GM18499 (cell line): ENCODE results near the gene DPYSL4.

ENCODE experiments used
- ATAC-seq: cut with Tn5 transposase; IDR thresholded peaks from one replicate; pipeline ENCODE4 v1.9.1; 2021; ENCODE audit warnings: moderate number of reproducible peaks; ENCODE audit not compliant: insufficient read depth, unreplicated experiment

The DPYSL4 gene

DNA sequence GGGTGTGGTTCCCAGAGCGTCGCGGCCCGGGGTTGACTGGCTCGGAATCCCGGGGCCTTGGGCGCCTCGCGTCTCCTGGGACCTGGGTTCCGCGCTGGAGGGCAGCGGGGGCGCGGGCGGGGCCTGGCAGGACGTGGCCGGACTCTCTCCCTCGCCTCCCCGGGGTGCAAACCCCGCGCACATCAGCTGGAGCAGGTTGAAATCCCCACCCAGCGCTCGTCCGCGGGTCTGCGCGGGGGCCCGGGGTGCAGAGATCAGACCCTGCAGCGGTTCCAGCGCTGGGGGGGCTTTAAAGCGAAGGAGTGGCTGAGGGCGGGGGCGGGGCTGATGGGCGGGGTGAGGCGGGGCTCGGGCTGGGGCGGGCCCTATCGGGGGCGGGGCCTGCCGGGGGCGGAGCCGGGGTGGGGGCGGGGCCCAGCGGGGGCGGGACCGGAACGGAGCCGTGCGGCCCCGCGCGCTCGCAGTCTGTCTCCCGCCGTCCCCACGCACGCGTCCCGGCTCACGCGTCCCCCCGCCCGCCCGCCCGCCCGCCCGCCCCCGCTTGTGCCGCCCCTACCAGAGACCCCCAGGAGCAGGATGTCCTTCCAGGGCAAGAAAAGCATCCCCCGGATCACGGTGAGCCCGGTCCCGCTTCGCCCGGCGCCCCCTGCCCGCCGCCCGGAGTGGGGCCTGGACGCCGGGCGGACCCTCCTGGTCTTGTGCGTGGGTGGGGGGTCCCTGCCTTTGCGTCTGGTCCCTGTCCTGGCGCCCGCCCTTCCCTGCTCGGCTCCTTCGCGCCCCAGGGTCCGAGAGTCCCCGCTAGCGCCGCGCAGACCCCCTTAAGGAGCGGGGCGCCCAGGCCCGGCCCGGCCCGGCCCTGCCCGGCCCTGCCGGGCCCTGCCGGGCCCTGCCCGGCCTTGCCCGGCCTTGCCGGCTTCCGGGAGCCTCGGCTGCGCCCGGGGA is at the start of gene DPYSL4:
TSS of gene DPYSL4 (plus strand) at position 461 of the 942 bp plus-strand sequence. CDS start at position 577, 116 bp downstream.
- no peak for ATAC-seq

GRCh38 chr10:132137111-132138072 is 49.4 kb upstream of the DPYSL4 start:
- no peak for ATAC-seq

- ATAC-seq = no peak
These were observed 48.6 kb upstream of the DPYSL4 start for GRCh38 chr10:132138133-132138532.

- ATAC-seq = no peak
These were observed 48.2 kb upstream of the DPYSL4 start for GRCh38 chr10:132138596-132138995.

DNA sequence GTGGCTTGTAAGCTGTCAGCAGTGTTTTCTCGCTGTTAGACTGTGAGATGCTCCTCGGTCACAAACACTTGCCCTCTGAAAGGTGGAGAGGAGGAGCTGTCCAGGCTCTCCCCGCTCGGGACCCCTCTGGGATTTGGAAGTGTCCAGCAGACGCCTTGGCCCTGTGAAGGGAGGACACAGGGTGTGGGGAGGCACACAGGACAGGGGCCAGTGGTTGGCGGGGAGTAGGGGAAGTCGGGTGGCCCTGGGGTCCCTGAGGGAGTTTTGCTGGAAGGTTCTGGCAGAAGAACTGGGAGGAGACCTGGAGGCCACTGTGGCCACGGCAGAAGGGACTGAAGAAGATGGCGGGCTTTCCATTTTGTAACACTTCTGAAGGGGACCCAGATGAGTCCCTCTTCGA is 47.2 kb upstream of the DPYSL4 start:
- ATAC-seq = no peak

GRCh38 chr10:132140167-132140925 is 46.4 kb upstream of the DPYSL4 start:
- ATAC-seq = no peak

DNA sequence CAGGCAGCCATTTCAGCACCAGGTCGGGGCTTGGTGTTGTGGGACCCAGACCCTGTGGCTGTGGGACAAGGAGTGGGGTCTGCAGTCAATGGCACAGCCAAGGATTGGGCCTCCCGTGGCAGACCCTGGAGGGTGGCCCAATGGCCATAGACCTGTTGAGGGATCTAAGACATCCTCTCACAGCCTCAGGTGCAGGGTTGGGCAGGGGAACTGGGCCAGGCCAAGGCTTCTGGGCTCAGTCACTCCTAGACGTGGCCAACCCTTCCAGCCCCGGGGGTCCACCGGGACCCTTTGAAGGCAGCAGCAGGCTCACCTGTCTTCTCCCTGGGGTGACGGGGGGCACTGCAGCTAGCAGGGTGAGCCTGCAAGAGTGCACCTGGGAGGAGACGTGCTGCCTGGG is 45.7 kb upstream of the DPYSL4 start:
- ATAC-seq = no peak

GRCh38 chr10:132141526-132142395 is 45.0 kb upstream of the DPYSL4 start:
- no peak for ATAC-seq

DNA sequence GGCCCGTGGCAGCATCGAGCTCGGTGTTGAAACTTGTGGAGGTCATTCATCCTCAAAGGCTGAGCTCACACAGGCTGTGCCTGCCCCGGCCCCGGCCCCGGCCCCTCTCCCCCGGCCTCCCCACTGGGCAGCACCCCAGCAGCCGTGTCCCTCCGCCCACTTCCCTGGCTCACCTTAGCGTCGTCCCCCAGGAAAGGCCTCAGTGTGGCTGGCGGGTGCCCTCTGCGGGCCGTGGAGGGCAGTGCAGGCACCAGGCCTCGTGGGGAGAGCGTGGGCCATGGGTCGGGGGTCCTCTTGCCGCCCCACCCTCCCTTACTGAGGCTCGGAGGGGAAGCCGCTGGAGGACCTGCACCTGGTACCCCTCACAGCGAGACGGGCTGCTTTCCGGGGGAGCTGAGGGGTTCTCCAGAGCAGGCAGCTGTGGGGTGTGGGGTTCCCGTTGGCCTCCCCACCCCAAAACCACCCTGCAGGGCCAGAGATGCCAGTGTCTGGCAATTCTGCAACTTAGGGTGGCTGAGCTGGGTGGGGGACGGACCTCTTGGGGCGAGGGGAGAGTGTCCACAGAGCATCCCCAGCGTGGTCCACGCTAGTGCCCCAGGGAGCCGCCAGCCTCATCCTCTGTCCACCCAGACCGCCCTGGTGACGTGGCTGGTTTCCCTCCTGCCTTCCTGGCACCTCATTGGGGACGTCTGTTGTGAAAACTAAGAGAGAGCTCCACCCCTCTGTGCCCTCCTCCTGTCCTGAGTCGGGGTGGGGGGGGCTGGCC is 44.2 kb upstream of the DPYSL4 start:
- no peak for ATAC-seq

DNA sequence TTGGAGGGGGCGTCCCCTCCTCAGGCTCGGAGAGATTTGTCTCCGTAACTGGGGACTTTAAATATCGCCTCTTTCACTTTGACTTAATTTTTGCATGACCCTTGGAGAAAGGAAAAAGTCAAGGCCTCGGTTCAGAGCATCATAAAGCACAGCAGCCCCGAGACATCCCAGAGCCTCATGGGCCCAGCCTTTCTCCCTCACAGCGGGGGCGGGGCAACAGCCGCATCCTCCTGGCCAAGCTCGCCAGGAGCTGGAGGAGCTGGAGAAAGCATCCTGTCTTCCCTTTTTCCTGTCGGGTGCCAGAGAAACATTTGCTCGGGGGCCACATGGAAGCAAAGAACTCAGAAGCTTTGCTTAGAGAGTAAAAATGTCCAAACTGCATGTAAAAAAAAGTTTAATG is 43.6 kb upstream of the DPYSL4 start:
- ATAC-seq = no peak

DNA sequence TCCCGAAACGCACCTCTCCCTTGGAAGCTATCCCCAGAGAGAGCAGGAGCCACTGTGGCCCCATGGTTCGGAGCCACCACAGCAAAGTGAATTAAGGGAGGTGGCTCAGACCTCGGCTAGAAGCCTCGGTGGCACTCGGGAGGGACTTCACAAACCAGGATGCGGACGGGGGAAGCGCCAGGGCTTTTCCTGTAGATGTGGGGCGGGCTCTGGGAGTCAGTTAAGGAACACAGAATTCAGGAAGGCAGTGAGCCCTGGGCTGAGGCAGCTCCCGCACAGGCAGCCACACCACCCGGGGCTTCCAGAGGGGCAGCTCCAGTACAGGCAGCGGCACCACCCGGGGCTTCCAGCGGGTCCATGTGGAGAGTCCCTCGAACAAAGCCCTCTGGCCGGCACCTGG is 42.7 kb upstream of the DPYSL4 start:
- no peak for ATAC-seq

- ATAC-seq = no peak
These were observed 41.7 kb upstream of the DPYSL4 start for GRCh38 chr10:132145002-132145401.

DNA sequence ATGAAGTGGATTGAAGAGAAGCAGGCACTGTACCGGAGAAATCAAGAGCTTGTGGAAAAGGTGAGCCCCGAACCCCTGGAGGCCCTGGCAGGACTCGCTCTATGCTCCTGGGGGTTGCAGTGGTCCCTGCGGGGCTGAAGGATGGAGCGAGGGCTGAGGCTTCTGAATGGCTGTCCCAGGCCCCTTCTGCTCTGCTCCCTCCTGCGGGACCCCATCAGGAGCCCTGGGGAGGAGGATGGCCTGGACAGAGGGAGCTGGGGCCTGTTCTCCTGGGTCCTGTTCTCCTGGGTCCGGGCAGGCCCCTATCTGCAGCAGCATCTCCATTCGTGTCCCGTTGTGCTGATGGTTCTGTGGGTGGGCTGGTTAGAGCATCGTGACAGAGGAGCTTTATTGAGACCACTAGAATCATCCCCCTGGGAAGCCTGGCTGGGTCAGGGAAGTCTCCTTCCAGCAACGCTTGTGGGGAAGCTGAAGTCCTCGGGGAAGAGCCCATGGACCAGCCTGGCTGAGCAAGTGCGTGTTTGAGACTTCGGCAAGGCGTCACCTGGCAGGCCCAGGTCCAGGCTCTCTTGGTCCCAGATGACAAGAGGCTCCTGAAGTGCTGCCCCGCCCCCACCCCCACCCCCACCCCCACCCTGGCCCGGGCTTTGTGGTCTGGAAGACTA is 41.1 kb upstream of the DPYSL4 start:
- ATAC-seq = no peak

GRCh38 chr10:132146271-132146671 is 40.5 kb upstream of the DPYSL4 start:
- ATAC-seq = no peak

- ATAC-seq = no peak
These were observed 39.5 kb upstream of the DPYSL4 start for GRCh38 chr10:132146941-132147915.

DNA sequence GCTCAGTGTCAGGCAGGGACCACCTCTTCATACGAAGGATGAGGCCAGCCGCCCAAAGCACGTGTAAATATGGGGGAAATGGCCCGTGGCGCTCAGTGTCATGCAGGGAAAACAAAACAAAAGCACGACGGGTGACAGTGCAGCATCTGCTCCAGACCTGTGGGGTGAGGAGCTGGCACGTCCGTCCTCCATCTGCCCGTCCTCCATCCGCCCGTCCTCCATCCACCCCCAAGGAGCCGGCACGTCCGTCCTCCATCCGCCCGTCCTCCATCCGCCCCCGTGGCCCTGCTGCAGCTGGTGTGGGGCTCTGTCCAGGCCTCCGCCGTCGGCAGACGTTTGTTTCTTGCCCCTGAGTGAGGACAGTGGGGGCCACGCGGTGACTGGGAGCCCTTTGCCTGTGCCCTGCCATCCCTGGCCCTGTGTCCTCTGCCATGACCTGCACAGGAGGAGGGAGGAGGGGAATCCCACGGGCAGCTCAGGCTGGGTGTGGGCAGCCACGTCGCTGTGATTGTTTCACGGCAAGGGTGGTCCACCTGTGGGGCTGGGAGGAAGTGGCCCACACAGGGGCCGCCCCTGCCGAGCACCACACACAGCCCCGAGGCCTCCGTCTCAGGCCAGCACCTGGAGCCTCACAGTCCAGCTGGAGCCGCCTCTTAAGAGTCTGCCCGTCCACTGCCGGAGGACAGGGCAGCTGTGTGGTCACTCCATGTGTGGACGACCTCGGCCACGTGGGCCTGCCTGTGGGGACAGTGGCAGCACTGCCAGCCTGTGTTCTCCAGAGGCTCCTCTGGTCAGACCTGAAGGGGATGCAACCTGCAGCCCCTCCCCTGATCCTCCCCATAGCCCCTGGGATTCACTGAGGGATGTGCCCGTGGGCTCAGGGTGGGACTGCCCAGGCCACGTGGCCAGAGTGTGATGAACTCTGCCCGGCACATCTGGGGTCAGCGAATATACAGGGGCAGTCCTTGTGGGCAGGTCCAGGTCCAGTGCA is 38.2 kb upstream of the DPYSL4 start:
- ATAC-seq = no peak
